ENCODE results near the gene PSME1. TPM values are rescaled to one million over a fixed set of nuclear protein-coding genes. Genes with fewer than 3 reads are reported as not detected.

PSME1 gene
- total and polyA plus RNA-seq, 2 of the 13 experiments (the other 11 are each of a cell fraction or from before 2014, with no cell fraction given) = 159 to 608 TPM

DNA sequence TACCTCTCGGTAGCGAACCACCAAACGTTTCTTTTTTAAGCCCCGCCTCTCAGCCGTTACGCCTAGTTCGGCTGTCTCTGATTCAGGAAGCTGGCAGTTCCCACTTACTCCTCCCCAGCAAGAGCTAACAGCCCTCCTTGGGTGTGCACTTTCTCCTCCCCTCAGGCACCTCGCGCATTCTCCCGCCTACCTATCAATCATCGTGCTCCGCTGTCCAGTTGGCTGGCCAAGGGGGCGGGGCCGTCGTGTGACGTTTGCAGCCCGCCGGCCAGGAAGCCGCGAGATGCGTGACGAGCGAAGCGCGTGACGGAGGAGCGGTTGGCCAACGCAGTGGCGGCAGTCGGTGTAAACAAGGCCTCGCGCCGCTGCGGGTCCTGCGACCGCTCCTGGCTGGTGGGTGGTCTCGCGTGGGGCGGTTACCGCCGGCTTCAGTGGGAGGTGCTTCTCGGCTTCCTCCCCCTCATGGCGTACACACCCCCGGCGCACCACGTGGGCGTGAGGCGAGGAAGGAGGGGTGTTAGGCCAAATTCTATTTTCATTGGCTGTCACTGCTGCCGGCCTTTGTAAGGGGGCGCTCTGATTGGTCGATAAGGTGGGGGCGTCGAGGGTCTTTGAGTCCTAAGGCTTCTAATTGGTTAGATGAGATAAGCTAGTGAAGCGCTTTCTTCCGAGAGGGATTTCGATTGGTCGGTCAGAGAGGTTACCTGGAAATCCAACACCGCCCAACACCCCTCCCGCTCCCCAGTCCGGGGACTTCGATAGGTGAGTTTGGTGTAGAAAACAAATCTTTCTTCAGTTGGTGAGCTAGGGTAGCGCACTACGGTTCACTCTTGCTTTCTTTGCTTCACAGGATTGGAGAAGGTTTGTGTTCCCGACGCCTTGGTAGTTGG, 21.2 kb upstream of the PSME1 start, which contains the start of the genes DCAF11 and NRL (continued):
- TF ChIP-seq, protein P1, sequence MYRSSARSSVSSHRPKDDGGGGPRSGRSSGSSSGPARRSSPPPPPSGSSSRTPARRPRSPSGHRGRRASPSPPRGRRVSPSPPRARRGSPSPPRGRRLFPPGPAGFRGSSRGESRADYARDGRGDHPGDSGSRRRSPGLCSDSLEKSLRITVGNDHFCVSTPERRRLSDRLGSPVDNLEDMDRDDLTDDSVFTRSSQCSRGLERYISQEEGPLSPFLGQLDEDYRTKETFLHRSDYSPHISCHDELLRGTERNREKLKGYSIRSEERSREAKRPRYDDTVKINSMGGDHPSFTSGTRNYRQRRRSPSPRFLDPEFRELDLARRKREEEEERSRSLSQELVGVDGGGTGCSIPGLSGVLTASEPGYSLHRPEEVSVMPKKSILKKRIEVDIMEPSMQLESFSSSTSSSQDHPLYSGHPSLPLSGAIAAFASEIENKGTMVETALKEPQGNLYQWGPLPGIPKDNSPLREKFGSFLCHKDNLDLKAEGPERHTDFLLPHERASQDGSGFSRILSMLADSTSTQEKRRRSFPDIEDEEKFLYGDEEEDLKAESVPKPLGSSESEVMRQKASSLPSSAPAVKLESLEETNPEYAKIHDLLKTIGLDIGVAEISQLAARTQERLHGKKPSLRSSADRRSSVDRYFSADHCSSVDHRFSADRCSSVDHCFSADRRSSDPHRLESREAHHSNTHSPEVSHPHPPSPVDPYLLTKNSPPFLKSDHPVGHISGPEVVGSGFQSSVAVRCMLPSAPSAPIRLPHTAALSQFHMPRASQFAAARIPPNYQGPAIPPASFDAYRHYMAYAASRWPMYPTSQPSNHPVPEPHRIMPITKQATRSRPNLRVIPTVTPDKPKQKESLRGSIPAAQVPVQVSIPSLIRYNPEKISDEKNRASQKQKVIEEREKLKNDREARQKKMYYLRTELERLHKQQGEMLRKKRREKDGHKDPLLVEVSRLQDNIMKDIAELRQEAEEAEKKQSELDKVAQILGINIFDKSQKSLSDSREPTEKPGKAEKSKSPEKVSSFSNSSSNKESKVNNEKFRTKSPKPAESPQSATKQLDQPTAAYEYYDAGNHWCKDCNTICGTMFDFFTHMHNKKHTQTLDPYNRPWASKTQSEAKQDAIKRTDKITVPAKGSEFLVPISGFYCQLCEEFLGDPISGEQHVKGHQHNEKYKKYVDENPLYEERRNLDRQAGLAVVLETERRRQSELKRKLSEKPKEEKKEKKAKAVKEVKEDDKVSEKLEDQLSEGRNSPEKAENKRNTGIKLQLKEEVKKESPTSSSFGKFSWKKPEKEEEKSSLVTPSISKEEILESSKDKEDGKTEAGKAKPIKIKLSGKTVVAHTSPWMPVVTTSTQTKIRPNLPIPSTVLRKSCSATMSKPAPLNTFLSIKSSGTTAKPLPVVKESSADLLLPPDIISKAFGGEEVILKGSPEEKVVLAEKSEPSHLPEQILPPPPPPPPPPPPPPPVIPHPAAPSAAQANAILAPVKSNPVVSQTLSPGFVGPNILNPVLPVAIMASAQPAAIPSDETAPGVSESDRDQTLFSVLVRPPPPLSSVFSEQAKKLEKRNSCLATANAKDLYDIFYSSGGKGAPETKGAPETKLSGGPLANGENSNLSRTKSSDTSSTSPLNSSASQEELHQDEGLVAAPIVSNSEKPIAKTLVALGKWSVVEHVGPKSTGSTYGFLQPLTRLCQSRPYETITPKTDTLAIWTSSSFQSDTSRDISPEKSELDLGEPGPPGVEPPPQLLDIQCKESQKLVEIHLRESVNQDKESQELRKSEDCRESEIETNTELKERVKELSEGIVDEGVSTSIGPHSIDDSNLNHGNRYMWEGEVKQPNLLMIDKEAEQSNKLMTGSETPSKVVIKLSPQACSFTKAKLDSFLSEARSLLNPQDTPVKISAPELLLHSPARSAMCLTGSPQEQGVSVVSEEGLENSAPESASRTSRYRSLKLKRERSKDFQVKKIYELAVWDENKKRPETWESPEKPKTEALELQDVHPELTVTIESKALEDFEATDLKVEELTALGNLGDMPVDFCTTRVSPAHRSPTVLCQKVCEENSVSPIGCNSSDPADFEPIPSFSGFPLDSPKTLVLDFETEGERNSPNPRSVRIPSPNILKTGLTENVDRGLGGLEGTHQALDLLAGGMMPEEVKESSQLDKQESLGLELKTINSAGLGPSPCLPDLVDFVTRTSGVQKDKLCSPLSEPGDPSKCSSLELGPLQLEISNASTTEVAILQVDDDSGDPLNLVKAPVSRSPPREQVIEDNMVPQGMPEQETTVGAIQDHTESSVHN (CRISPR knock-in tag; IDR thresholded peaks at IDR 0.05) = peak; percentile 91; the same call in 1 of the 2 replicates
- no peak for TF ChIP-seq HOXA7 (CRISPR knock-in tag; IDR thresholded peaks at IDR 0.05)
- TF ChIP-seq, protein P2, sequence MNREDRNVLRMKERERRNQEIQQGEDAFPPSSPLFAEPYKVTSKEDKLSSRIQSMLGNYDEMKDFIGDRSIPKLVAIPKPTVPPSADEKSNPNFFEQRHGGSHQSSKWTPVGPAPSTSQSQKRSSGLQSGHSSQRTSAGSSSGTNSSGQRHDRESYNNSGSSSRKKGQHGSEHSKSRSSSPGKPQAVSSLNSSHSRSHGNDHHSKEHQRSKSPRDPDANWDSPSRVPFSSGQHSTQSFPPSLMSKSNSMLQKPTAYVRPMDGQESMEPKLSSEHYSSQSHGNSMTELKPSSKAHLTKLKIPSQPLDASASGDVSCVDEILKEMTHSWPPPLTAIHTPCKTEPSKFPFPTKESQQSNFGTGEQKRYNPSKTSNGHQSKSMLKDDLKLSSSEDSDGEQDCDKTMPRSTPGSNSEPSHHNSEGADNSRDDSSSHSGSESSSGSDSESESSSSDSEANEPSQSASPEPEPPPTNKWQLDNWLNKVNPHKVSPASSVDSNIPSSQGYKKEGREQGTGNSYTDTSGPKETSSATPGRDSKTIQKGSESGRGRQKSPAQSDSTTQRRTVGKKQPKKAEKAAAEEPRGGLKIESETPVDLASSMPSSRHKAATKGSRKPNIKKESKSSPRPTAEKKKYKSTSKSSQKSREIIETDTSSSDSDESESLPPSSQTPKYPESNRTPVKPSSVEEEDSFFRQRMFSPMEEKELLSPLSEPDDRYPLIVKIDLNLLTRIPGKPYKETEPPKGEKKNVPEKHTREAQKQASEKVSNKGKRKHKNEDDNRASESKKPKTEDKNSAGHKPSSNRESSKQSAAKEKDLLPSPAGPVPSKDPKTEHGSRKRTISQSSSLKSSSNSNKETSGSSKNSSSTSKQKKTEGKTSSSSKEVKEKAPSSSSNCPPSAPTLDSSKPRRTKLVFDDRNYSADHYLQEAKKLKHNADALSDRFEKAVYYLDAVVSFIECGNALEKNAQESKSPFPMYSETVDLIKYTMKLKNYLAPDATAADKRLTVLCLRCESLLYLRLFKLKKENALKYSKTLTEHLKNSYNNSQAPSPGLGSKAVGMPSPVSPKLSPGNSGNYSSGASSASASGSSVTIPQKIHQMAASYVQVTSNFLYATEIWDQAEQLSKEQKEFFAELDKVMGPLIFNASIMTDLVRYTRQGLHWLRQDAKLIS (CRISPR knock-in tag; IDR thresholded peaks at IDR 0.05) = 0 out of 2 replicates have a peak, but pooled peaks have one; percentile 20
- peak; percentile 97 for TF ChIP-seq ZNF781 (CRISPR knock-in tag; IDR thresholded peaks at IDR 0.05; ENCODE audit: borderline replicate concordance, not compliant biosample characterization)
- peak; percentile 99 for TF ChIP-seq IKZF4 (CRISPR knock-in tag; IDR thresholded peaks at IDR 0.05; ENCODE audit: borderline replicate concordance, low read depth, not compliant biosample characterization)
- TF ChIP-seq ZNF468 (CRISPR knock-in tag; IDR thresholded peaks at IDR 0.05) = no peak
- TF ChIP-seq MAFK (conservative IDR thresholded peaks at IDR 0.05 in 1 of 2, IDR thresholded peaks at IDR 0.05 in 1 of 2; ENCODE audit: low read length in 2 of 2) = peak; percentile 10 to 29; a peak in 2 of 4 replicates
- peak; percentile 93 for TF ChIP-seq RAD51 (IDR thresholded peaks at IDR 0.05; ENCODE audit: borderline replicate concordance)

Measured in HepG2 (cell line).